Measurements from ENCODE around the gene CFDP1. TPM values are rescaled to one million over a fixed set of nuclear protein-coding genes. Genes with fewer than 3 reads are reported as not detected.
A peak's percentile ranks its signal among the peaks of the same experiment; 100 is the strongest.
"Not testable (repeated sequence)": the region's sequence is repeated elsewhere in the genome, so short reads cannot be mapped to it uniquely, and the experiment has no call there.

CFDP1 gene
- total and polyA plus RNA-seq, 3 experiments from 2014 or later: 33.8 to 39.1 (median 34.2) TPM

DNA sequence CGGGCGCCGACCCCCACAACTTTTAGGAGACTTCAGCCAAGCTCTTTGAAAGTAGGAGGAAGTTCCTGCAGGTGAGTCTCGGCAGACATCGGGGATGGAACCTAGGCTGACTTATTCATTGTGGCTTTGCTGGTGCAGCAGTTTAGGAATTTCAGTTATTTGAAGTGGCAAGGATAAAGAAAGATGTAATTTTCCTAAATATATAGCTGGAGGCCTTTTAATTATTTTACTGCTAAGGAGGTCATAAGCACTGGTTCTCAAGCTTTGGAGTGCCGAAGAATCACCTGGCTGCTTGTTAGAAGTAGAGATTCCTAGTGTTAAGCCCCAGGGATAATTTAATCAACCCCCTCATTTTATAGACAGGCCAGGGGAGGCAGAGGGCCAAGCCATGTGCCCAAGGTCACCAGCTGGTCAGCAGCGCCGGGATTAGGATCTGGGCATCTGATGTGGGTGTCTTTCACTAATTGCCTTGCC lies 152.9 kb downstream of the CFDP1 start:
- ChIA-PET CTCF (interaction anchor here (1.2 kb wide), 1 partner anchor 27 kb away, joined by 4 read pairs; no protein-coding TSS in a partner anchor), POLR2A (no interaction called here)
- H3K4me3 Mint-ChIP-seq: no peak overlapping the region
- Histone ChIP-seq H3K27me3 (ENCODE audit: insufficient read depth, low read length, poor library complexity, severe bottlenecking) (no peaks in the 10 kb centered on the region), H3K36me3 (ENCODE audit: insufficient read depth, low read length) (no peaks in the 10 kb centered on the region), H3K27ac (ENCODE audit: low read depth, low read length) (no peak overlapping the region), H3K4me3 (ENCODE audit: low read length) (no peak overlapping the region), H3K9me3 (ENCODE audit: low read length) (no peaks in the 10 kb centered on the region), H3K4me1 (ENCODE audit: insufficient read depth, low read length) (no peaks in the 10 kb centered on the region)
- peaks cover 21 to 29% of the 10 kb centered on the region in 2 donors for H3K27me3 Mint-ChIP-seq
- peaks cover 0 to 5% (median 3%) of the 10 kb centered on the region in 3 donors for H3K36me3 Mint-ChIP-seq
- DNase-seq: no peak
- H3K9me3 Mint-ChIP-seq: no peaks in the 10 kb centered on the region
- H3K4me1 Mint-ChIP-seq: peaks cover 0 to 5% (median 1%) of the 10 kb centered on the region in 3 donors
- H3K27ac Mint-ChIP-seq: peak overlapping the region in 1 of 8 donors; percentile 36

DNA sequence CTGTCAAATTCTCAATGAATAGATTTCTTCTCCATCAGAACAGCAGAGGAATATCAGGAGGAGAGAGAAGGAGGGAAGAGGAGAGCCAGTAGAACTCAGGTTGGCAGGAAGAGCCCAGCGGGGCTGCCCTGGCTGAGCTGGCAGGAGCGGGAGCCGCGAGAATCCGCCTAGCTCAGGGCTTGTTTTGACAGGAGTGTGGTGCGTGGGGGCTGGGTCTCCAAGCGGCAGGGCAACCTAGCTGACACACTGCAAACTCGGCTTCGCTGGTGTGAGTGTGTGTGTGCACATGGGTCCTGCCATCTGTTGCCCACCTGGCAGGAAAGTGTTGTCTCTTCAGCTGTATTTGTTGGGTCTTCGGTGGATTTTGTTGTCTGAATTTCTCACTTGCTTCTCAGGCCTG lies 154.0 kb downstream of the CFDP1 start:
- POLR2A ChIA-PET: no interaction called here
- no peak overlapping the region for H3K4me3 ChIP-seq (ENCODE audit: low read length)

DNA sequence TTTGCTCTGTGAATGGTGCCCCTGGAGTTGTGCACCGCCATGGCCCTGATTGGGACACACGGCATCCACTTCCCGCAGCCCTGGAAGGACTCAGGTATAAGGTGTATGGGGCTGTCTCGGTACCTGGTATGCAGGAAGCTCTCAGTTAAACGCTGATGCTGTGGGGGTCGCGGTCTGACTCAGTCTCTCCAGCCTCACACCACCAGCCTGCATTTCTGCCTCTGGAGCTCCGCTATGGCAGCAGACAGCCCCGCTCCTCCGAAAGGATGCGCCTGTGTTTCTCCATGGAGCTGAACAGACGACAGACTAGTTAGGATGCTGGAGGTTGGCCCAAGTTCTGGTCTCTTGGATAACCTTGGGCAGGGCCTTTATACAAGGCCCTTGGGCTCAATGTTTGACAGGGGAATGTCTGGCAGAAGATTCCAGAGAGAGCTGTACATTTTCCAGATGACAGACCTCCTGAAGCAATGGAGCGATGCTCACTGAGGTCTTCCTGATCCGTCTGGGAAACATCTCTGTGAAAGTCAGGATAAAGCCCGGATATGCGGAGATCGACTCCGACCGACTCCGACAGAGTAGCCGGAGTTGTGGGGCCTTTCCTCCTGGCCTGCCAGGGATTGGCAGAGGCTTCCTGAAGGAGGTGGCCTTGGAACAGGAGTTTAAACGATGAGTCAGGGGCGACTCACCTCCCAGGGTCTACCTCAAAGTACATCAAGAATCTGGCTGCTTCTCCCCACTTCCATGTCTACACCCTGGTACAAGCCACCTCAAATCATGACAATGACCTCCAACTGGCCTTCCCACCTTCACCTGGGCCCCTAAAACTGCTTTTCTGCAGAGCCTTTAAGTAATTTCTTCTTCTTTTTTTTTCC lies 160.0 kb downstream of the CFDP1 start:
- H3K4me3 ChIP-seq (ENCODE audit: low read length): no peak overlapping the region
- ChIA-PET POLR2A (no interaction called here), CTCF (interaction anchor here (0.6 kb wide), 1 partner anchor 73 kb away, joined by 3 read pairs; no protein-coding TSS in a partner anchor)
- H3K27ac ChIP-seq (ENCODE audit: low read depth, low read length): no peak overlapping the region
- no peak for DNase-seq
- no peaks in the 10 kb centered on the region for H3K27me3 ChIP-seq (ENCODE audit: insufficient read depth, low read length, poor library complexity, severe bottlenecking)
- no peaks in the 10 kb centered on the region for H3K36me3 Mint-ChIP-seq
- H3K27me3 Mint-ChIP-seq: peaks cover 19 to 26% of the 10 kb centered on the region in 2 donors
- H3K27ac Mint-ChIP-seq: no peak overlapping the region
- no peaks in the 10 kb centered on the region for H3K9me3 Mint-ChIP-seq
- H3K9me3 ChIP-seq (ENCODE audit: low read length): no peaks in the 10 kb centered on the region
- no peaks in the 10 kb centered on the region for H3K4me1 ChIP-seq (ENCODE audit: insufficient read depth, low read length)
- H3K4me3 Mint-ChIP-seq: no peak overlapping the region
- H3K36me3 ChIP-seq (ENCODE audit: insufficient read depth, low read length): no peaks in the 10 kb centered on the region
- H3K4me1 Mint-ChIP-seq: peaks cover 4 to 9% (median 9%) of the 10 kb centered on the region in 3 donors

More for the DNA sequence above, 154.0 kb downstream of the CFDP1 start:
- no peak overlapping the region for H3K27ac Mint-ChIP-seq
- peaks cover 4 to 12% (median 9%) of the 10 kb centered on the region in 3 donors for H3K4me1 Mint-ChIP-seq
- DNase-seq: no peak
- no peaks in the 10 kb centered on the region for H3K9me3 Mint-ChIP-seq
- H3K27me3 ChIP-seq (ENCODE audit: insufficient read depth, low read length, poor library complexity, severe bottlenecking): no peaks in the 10 kb centered on the region
- no peaks in the 10 kb centered on the region for H3K36me3 ChIP-seq (ENCODE audit: insufficient read depth, low read length)
- H3K4me3 Mint-ChIP-seq: peak overlapping the region in 1 of 7 donors; percentile 48
- H3K9me3 ChIP-seq (ENCODE audit: low read length): no peaks in the 10 kb centered on the region
- H3K27me3 Mint-ChIP-seq: peaks cover 20 to 33% of the 10 kb centered on the region in 2 donors
- CTCF ChIA-PET: interaction anchor here (0.9 to 1.1 kb wide), 2 partner anchors 13 to 45 kb away, joined by 3 read pairs; no protein-coding TSS in a partner anchor
- H3K36me3 Mint-ChIP-seq: no peaks in the 10 kb centered on the region
- H3K4me1 ChIP-seq (ENCODE audit: insufficient read depth, low read length): no peaks in the 10 kb centered on the region
- H3K27ac ChIP-seq (ENCODE audit: low read depth, low read length): no peak overlapping the region

DNA sequence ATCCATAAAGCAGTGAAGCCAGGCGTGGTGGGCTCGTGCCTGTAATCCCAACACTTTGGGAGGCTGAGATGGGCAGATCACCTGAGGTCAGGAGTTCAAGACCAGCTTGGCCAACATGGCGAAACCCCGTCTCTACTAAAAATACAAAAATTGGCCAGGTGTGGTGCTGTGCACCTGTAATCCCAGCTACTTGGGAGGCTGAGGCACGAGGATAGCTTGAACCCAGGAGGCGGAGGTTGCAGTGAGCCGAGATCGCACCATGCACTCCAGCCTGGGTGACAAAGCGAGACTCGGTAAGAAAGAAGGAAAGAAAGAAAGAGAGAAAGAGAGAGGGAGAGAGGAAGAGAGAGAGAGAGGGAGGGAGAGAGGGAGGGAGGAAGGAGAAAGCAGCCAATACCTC lies 160.7 kb downstream of the CFDP1 start:
- H3K36me3 Mint-ChIP-seq; H3K27ac Mint-ChIP-seq; H3K9me3 ChIP-seq (ENCODE audit: low read length); H3K27me3 ChIP-seq (ENCODE audit: insufficient read depth, low read length, poor library complexity, severe bottlenecking); H3K27ac ChIP-seq (ENCODE audit: low read depth, low read length); H3K4me1 ChIP-seq (ENCODE audit: insufficient read depth, low read length); H3K4me3 Mint-ChIP-seq; H3K4me1 Mint-ChIP-seq; POLR2A ChIA-PET; DNase-seq; H3K9me3 Mint-ChIP-seq; H3K36me3 ChIP-seq (ENCODE audit: insufficient read depth, low read length); H3K4me3 ChIP-seq (ENCODE audit: low read length): not testable (repeated sequence)
- peaks cover 19 to 22% of the 10 kb centered on the region in 2 donors for H3K27me3 Mint-ChIP-seq
- CTCF ChIA-PET: interaction anchor here (0.6 kb wide), 1 partner anchor 72 kb away, joined by 3 read pairs; no protein-coding TSS in a partner anchor

DNA sequence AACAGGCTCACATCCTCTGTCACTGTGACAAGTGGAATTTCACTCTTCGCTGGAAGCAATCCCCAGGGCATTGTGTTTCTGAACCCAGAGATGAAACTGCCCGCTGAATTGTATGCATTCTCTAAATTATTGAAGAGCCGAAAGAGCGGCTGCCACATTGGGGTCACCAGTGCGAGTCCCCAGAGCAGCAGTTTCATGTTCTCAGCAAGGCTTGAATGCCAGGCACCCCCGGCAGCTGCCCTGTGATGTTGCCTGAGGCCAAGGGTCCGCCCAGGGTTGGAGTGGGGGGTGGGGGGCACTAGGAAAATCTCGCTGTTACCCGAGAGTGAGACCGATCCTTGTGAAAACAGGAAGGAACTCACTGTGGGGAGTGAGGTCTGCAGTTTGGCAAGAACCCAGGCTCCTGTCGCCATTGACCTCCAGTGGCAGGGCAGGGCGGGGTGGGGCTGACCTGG lies 161.2 kb downstream of the CFDP1 start:
- Histone ChIP-seq H3K27me3 (ENCODE audit: insufficient read depth, low read length, poor library complexity, severe bottlenecking) (no peaks in the 10 kb centered on the region), H3K9me3 (ENCODE audit: low read length) (no peaks in the 10 kb centered on the region), H3K27ac (ENCODE audit: low read depth, low read length) (no peak overlapping the region), H3K4me1 (ENCODE audit: insufficient read depth, low read length) (no peaks in the 10 kb centered on the region), H3K36me3 (ENCODE audit: insufficient read depth, low read length) (no peaks in the 10 kb centered on the region), H3K4me3 (ENCODE audit: low read length) (no peak overlapping the region)
- H3K4me3 Mint-ChIP-seq: no peak overlapping the region
- no peak overlapping the region for H3K27ac Mint-ChIP-seq
- DNase-seq: no peak
- no peaks in the 10 kb centered on the region for H3K9me3 Mint-ChIP-seq
- H3K36me3 Mint-ChIP-seq: no peaks in the 10 kb centered on the region
- peaks cover 4 to 9% (median 9%) of the 10 kb centered on the region in 3 donors for H3K4me1 Mint-ChIP-seq
- ChIA-PET POLR2A (no interaction called here), CTCF (no interaction called here)
- peaks cover 15 to 19% of the 10 kb centered on the region in 2 donors for H3K27me3 Mint-ChIP-seq

DNA sequence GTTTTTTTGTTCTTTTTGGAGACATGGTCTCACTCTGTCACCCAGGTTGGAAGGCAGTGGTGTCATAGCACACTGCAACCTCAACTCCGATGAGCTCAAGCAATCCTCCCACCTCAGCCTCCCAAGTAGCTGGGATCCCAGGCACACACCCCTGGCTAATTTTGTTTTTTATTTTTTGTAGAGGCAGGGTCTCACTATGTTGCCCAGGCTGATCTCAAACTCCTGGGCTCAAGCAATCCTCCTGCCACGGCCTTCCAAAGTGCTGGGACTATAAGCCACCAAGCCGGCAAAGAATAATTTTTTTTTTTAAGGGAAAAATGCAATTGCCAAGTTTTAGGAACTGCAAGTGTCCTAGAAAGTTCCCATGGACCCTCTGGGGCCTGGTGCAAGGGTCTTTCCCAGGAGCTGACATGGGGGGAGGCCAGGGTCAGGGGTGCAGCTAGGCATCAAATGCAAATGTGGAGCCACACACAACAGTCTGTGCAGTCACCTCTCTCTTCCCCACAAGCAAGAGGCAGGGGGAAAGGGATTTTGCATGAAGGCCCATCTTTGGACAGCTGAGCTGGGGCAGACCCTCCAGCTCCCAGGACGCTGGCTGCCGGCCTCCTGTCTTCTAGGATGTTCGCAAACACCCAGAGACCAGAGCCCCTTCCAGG lies 161.7 kb downstream of the CFDP1 start:
- CTCF ChIA-PET: no interaction called here
- Histone ChIP-seq H3K9me3 (ENCODE audit: low read length) (no peaks in the 10 kb centered on the region), H3K4me1 (ENCODE audit: insufficient read depth, low read length) (no peaks in the 10 kb centered on the region), H3K27ac (ENCODE audit: low read depth, low read length) (no peak overlapping the region), H3K4me3 (ENCODE audit: low read length) (no peak overlapping the region), H3K27me3 (ENCODE audit: insufficient read depth, low read length, poor library complexity, severe bottlenecking) (peaks cover 3% of the 10 kb centered on the region), H3K36me3 (ENCODE audit: insufficient read depth, low read length) (no peaks in the 10 kb centered on the region)
- no peaks in the 10 kb centered on the region for H3K9me3 Mint-ChIP-seq
- H3K27me3 Mint-ChIP-seq: peaks cover 16 to 21% of the 10 kb centered on the region in 2 donors
- no peak overlapping the region for H3K4me3 Mint-ChIP-seq
- POLR2A ChIA-PET: no interaction called here
- no peak overlapping the region for H3K27ac Mint-ChIP-seq
- peaks cover 4 to 10% (median 9%) of the 10 kb centered on the region in 3 donors for H3K4me1 Mint-ChIP-seq
- no peak for DNase-seq
- H3K36me3 Mint-ChIP-seq: no peaks in the 10 kb centered on the region

DNA sequence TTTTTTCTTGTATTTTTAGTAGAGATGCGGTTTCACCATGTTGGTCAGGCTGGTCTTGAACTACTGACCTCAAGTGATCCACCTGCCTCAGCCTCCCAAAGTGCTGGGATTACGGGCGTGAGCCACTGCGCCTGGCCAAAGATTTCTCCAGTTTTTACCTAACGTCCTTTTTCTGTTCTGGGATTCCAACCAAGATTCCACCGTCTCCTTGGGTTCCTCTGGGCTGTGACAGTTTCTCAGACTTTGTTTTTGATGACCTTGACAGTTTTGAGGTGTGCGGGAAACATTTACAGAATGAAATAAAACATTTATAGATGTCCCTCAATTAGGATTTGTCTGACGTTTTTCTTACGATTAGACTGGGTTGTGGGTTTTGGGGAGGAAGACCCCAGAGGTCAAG lies 163.9 kb downstream of the CFDP1 start:
- H3K27ac Mint-ChIP-seq; POLR2A ChIA-PET; H3K4me3 ChIP-seq (ENCODE audit: low read length); H3K36me3 Mint-ChIP-seq; H3K27ac ChIP-seq (ENCODE audit: low read depth, low read length); H3K9me3 Mint-ChIP-seq; H3K36me3 ChIP-seq (ENCODE audit: insufficient read depth, low read length); DNase-seq; H3K4me1 ChIP-seq (ENCODE audit: insufficient read depth, low read length); CTCF ChIA-PET; H3K9me3 ChIP-seq (ENCODE audit: low read length); H3K4me1 Mint-ChIP-seq: not testable (repeated sequence)
- Mint-ChIP-seq H3K27me3 (peaks cover 23 to 27% of the 10 kb centered on the region in 2 donors), H3K4me3 (peak overlapping the region in 1 of 7 donors; percentile 3)
- peaks cover 12% of the 10 kb centered on the region for H3K27me3 ChIP-seq (ENCODE audit: insufficient read depth, low read length, poor library complexity, severe bottlenecking)

Data from CD8-positive, alpha-beta memory T cell (primary cell).